Calu3 (cell line): ENCODE measurements around the gene JMJD7. TPM values are rescaled to one million over a fixed set of nuclear protein-coding genes. Genes with fewer than 3 reads are reported as not detected.

Experiments used
- BruUV-seq: library from RNA; stranded (reverse); fragments of 400-500 nt; replicated peaks from 2 replicates; lab custom pipeline; 2021; lab: Mats Ljungman, UMichigan
- CTCF ChIA-PET: fragments of 300-600 bp; sonication (Branson Sonifier 250); formaldehyde crosslinking; loops from one replicate; lab custom pipeline; 2022; ENCODE audit warnings: antibody characterized with exemption; lab: Charles Lee
- DNase-seq: peaks from one replicate; pipeline ENCODE4 v3.0.0; 2022
- H3K27ac Mint-ChIP-seq: one replicate; pipeline ENCODE4 v1.8.0; 2022; ENCODE audit warnings: mixed read lengths; ENCODE audit not compliant: unreplicated experiment
- H3K27me3 Mint-ChIP-seq: one replicate; pipeline ENCODE4 v1.8.0; 2022; ENCODE audit warnings: mixed read lengths; ENCODE audit not compliant: unreplicated experiment
- H3K36me3 Mint-ChIP-seq: one replicate; pipeline ENCODE4 v1.8.0; 2022; ENCODE audit warnings: mild to moderate bottlenecking, moderate library complexity, mixed read lengths; ENCODE audit not compliant: insufficient read depth, unreplicated experiment
- H3K4me1 Mint-ChIP-seq: one replicate; pipeline ENCODE4 v1.8.0; 2022; ENCODE audit warnings: mild to moderate bottlenecking, low read depth, mixed read lengths; ENCODE audit not compliant: unreplicated experiment
- H3K4me3 Mint-ChIP-seq: one replicate; pipeline ENCODE4 v1.8.0; 2022; ENCODE audit warnings: mild to moderate bottlenecking, low read depth, moderate library complexity, mixed read lengths; ENCODE audit not compliant: unreplicated experiment
- H3K9me3 Mint-ChIP-seq: one replicate; pipeline ENCODE4 v1.8.0; 2022; ENCODE audit warnings: low read depth, mixed read lengths; ENCODE audit not compliant: unreplicated experiment
- CTCF ChIP-seq: fragments of 200-600 bp; IDR thresholded peaks from one replicate; pipeline ENCODE4 v1.8.0; 2022; ENCODE audit warnings: antibody characterized with exemption; ENCODE audit not compliant: unreplicated experiment
- intact Hi-C: fragments of 100-400 bp; cut with micrococcal nuclease; formaldehyde crosslinking; loops from one replicate; pipeline ENCODE4 v1.10.0; 2022; ENCODE audit not compliant: unreplicated experiment
- total RNA-seq: library from RNA; stranded (reverse); gene quantifications from 2 replicates; pipeline ENCODE4 v1.2.3, GENCODE V29; 2022

JMJD7 gene
- total RNA-seq, 1 experiment from 2014 or later: 9.4 TPM

GRCh38 chr15:41820791-41821423 lies 7.0 kb upstream of the JMJD7 start:
- TF ChIP-seq CTCF: no peak
- Mint-ChIP-seq H3K4me1 (no peaks in the 10 kb centered on the region), H3K27ac (no peak overlapping the region), H3K27me3 (no peaks in the 10 kb centered on the region), H3K36me3 (no peaks in the 10 kb centered on the region), H3K4me3 (no peak overlapping the region), H3K9me3 (no peaks in the 10 kb centered on the region)
- no TSS peak for BruUV-seq
- no peak for DNase-seq
- intact Hi-C loops: no loop called here
- CTCF ChIA-PET: interaction anchor here (0.5 to 1.0 kb wide), 2 partner anchors 10 to 48 kb away, joined by 3 read pairs; no protein-coding TSS in a partner anchor

- CTCF ChIA-PET: interaction anchor here (0.5 to 1.0 kb wide), 2 partner anchors 11 to 49 kb away, joined by 3 read pairs; no protein-coding TSS in a partner anchor
- no peaks in the 10 kb centered on the region for H3K36me3 Mint-ChIP-seq
Observed at GRCh38 chr15:41821831-41822230, 6.1 kb upstream of the JMJD7 start.

GRCh38 chr15:41822471-41822870 lies 5.4 kb upstream of the JMJD7 start:
- DNase-seq: no peak
- Mint-ChIP-seq H3K27ac (no peak overlapping the region), H3K36me3 (no peaks in the 10 kb centered on the region), H3K9me3 (no peaks in the 10 kb centered on the region), H3K4me3 (no peak overlapping the region), H3K27me3 (no peaks in the 10 kb centered on the region), H3K4me1 (no peaks in the 10 kb centered on the region)
- CTCF ChIA-PET: no interaction called here
- BruUV-seq: no TSS peak
- intact Hi-C loops: no loop called here
- no peak for TF ChIP-seq CTCF

More at GRCh38 chr15:41821831-41822230, 6.1 kb upstream of the JMJD7 start:
- intact Hi-C loops: no loop called here
- TF ChIP-seq CTCF: no peak
- no peaks in the 10 kb centered on the region for H3K9me3 Mint-ChIP-seq
- DNase-seq: no peak
- no peaks in the 10 kb centered on the region for H3K4me1 Mint-ChIP-seq
- H3K27ac Mint-ChIP-seq: no peak overlapping the region
- H3K4me3 Mint-ChIP-seq: no peak overlapping the region
- no TSS peak for BruUV-seq
- H3K27me3 Mint-ChIP-seq: no peaks in the 10 kb centered on the region

GRCh38 chr15:41822957-41823356 lies 4.9 kb upstream of the JMJD7 start:
- H3K27ac Mint-ChIP-seq: no peak overlapping the region
- DNase-seq: no peak
- no peaks in the 10 kb centered on the region for H3K9me3 Mint-ChIP-seq
- intact Hi-C loops: no loop called here
- CTCF ChIA-PET: no interaction called here
- BruUV-seq: no TSS peak
- no peak for TF ChIP-seq CTCF
- no peaks in the 10 kb centered on the region for H3K4me1 Mint-ChIP-seq
- H3K27me3 Mint-ChIP-seq: no peaks in the 10 kb centered on the region
- H3K4me3 Mint-ChIP-seq: no peak overlapping the region
- peaks cover 4% of the 10 kb centered on the region for H3K36me3 Mint-ChIP-seq
